ENCODE results near the gene ALPK3. TPM values are rescaled to one million over a fixed set of nuclear protein-coding genes. Genes with fewer than 3 reads are reported as not detected.

Gene ALPK3
- total and polyA plus RNA-seq, 2 donors (not counting 3 experiments of a cell fraction or from before 2014, with no cell fraction given), result 18.4 to 36.2 TPM

DNA sequence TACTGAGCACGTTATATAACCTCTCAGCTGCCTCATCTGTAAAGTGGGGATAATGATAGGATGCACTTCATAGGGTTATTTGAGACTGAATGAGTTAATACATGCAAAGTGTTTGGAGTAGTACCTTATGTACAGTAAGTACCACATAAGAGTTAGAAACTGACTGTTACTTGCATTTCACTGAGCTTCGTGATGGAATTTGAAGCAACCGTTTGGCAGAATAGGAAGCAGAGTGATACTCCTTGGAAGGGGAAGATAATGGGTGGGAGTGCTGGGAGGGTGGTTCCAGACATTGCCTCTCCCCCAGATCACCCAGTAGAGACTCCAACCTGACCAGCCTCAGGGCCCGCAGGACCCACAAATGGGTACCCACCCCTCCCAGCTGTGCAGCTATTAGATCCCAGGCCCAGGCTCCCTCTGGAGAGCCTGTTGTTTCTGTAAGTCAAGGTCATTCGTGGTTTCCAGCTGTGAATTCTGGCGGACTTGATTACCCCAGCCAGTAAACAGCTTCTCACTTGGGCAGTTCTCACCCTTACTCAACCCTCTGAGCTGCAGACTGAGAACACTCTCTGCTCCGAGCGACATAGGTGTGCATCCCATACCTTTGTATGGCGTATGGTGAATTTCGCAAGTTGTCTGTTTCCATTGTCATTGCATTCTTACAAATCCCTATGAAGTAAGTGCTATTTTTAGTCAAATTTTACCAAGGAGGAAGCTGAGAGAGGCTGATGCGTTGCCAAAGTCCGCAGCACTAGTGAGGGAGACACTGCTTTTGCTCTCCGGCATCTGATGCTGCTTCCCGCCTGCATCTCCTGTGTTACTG, 11.1 kb downstream of the ALPK3 start:
- peaks cover 0 to 8% of the 10 kb centered on the region in 2 experiments for H3K36me3 ChIP-seq (ENCODE audit: control insufficient read depth in 2 of 2, extremely low read depth in 1 of 2, insufficient read depth in 2 of 2, low read length in 2 of 2)
- dilution Hi-C loops (cut with MboI; ENCODE audit: extremely low pct_ligation_motif_present, low sequenced_read_pairs), result loop anchor here (25.0 kb wide), 1 partner anchor 134 kb away; no protein-coding TSS in a partner anchor
- no peak overlapping the region for H3K4me3 ChIP-seq (replicated peaks in 1 of 3; ENCODE audit: insufficient read depth in 1 of 3, low read depth in 1 of 3, low read length in 3 of 3)
- no peak for FAIRE-seq
- H3K9me1 ChIP-seq (replicated peaks; ENCODE audit: control insufficient read depth, extremely low read depth, insufficient read depth, low read length), result no peaks in the 10 kb centered on the region
- H3K27me3 ChIP-seq (ENCODE audit: control insufficient read depth in 2 of 2, insufficient read depth in 2 of 2, low read length in 2 of 2), result no peaks in the 10 kb centered on the region
- no peak overlapping the region for H3K27ac ChIP-seq (ENCODE audit: insufficient read depth, low read depth, low read length)
- no peaks in the 10 kb centered on the region for H3K9me3 ChIP-seq (replicated peaks; ENCODE audit: control insufficient read depth, insufficient read depth, low read length)
- no peak for TF ChIP-seq CTCF (IDR thresholded peaks at IDR 0.05; ENCODE audit: extremely low read depth in 1 of 2, insufficient read depth in 1 of 2, low read depth in 1 of 2, low read length in 2 of 2)
- TF ChIP-seq FOS (IDR thresholded peaks at IDR 0.05; ENCODE audit: borderline replicate concordance, insufficient read depth, low read length), result no peak
- TF ChIP-seq JUN (IDR thresholded peaks at IDR 0.05; ENCODE audit: borderline replicate concordance, insufficient read depth, insufficient read length, low read depth), result no peak
- no peak for TF ChIP-seq EZH2 (IDR thresholded peaks at IDR 0.05; ENCODE audit: borderline replicate concordance, low read depth, low read length, severe bottlenecking)
- no peak for TF ChIP-seq GATA2 (IDR thresholded peaks at IDR 0.05; ENCODE audit: insufficient read depth, insufficient read length, low read depth, low read length)
- TF ChIP-seq MYC (IDR thresholded peaks at IDR 0.05; ENCODE audit: low read depth, low read length), result no peak
- TF ChIP-seq, protein P1, sequence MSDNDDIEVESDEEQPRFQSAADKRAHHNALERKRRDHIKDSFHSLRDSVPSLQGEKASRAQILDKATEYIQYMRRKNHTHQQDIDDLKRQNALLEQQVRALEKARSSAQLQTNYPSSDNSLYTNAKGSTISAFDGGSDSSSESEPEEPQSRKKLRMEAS (IDR thresholded peaks at IDR 0.05; ENCODE audit: insufficient read depth, insufficient read length), result no peak
- TF ChIP-seq POLR2A (IDR thresholded peaks at IDR 0.05; ENCODE audit: low read depth, low read length), result no peak
- TF ChIP-seq POLR2AphosphoS5 (IDR thresholded peaks at IDR 0.05; ENCODE audit: insufficient read depth, low read depth, low read length), result no peak
- intact Hi-C loops (cut with micrococcal nuclease), result no loop called here
- ChIA-PET CTCF (interaction anchor here (0.6 to 1.6 kb wide), 4 partner anchors 36 to 216 kb away, joined by 3 to 5 read pairs (median 4); no protein-coding TSS in a partner anchor), POLR2A (no interaction called here)
- H3K4me2 ChIP-seq (ENCODE audit: insufficient read depth, low read length), result no peak overlapping the region
- peaks cover 7% of the 10 kb centered on the region for H3K4me1 ChIP-seq (ENCODE audit: control insufficient read depth, extremely low read depth, insufficient read depth, low read length)
- no peak for DNase-seq (ENCODE audit: low read depth, low spot score)
- no peak overlapping the region for H2AFZ ChIP-seq (ENCODE audit: low read depth, low read length)
- no peaks in the 10 kb centered on the region for H3K79me2 ChIP-seq (ENCODE audit: control insufficient read depth, insufficient read depth, low read length)
- BruUV-seq (replicated peaks), result no TSS peak
- no peak overlapping the region for H3K9ac ChIP-seq (replicated peaks; ENCODE audit: extremely low read depth, insufficient read depth, low read length)
- no peaks in the 10 kb centered on the region for H4K20me1 ChIP-seq (replicated peaks; ENCODE audit: control insufficient read depth, extremely low read depth, insufficient read depth, low read length)

Measured in endothelial cell of umbilical vein (primary cell).